ENCODE data around the gene INPP5J.

The INPP5J gene

DNA sequence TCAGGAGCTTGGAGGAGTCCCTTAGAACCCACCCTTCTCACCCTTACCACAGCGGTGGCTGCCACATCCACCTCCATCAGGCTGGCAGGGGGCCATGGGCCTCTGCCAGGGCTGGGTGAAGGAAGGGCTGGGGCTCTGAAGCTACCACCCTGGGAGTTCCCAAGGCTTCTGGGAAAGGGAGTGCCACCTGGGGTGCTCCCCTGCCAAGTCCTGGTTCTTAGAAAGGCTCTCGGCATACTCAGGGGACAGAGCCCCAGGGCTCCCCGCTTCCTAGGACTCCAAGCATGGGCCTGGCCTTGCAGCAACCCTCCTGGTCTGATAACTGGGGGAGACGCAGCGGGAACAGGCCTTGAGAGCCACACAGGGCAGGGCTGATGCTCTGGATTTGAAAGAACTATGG lies 18.0 kb downstream of the INPP5J start:
- TF ChIP-seq, protein P1, sequence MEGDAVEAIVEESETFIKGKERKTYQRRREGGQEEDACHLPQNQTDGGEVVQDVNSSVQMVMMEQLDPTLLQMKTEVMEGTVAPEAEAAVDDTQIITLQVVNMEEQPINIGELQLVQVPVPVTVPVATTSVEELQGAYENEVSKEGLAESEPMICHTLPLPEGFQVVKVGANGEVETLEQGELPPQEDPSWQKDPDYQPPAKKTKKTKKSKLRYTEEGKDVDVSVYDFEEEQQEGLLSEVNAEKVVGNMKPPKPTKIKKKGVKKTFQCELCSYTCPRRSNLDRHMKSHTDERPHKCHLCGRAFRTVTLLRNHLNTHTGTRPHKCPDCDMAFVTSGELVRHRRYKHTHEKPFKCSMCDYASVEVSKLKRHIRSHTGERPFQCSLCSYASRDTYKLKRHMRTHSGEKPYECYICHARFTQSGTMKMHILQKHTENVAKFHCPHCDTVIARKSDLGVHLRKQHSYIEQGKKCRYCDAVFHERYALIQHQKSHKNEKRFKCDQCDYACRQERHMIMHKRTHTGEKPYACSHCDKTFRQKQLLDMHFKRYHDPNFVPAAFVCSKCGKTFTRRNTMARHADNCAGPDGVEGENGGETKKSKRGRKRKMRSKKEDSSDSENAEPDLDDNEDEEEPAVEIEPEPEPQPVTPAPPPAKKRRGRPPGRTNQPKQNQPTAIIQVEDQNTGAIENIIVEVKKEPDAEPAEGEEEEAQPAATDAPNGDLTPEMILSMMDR (IDR thresholded peaks at IDR 0.05; ENCODE audit: low read depth, low read length): no peak
- no peak for TF ChIP-seq MYC (IDR thresholded peaks at IDR 0.05; ENCODE audit: low read depth, low read length)
- TF ChIP-seq POLR2A (IDR thresholded peaks at IDR 0.05; ENCODE audit: extremely low read depth, insufficient read length): no peak
- TF ChIP-seq, protein P2, sequence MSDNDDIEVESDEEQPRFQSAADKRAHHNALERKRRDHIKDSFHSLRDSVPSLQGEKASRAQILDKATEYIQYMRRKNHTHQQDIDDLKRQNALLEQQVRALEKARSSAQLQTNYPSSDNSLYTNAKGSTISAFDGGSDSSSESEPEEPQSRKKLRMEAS (IDR thresholded peaks at IDR 0.05; ENCODE audit: low read depth, low read length): no peak
- H3K4me3 ChIP-seq (ENCODE audit: low read depth, low read length): no peak overlapping the region
- DNase-seq (ENCODE audit: low read depth): no peak

DNA sequence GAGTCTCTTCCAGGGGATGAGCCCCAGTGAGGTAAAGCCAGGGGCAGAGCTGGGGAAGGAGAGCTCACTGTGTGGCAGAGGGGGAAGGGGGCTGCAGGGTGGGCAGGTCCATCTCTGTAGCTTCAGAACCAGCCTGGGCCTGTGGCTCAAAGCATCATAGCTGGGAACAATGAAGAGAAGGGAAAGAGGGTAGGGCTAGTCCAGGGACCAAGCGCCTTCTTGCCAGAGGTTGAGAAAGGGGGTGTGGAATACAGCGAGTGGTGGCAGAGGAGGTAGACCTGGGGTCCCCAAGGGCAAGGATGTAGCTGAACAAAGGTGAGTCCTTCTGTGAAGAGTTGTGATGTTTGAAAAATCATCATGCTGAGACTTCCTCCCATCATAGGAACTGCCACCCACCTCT lies 18.8 kb downstream of the INPP5J start:
- TF ChIP-seq MYC (IDR thresholded peaks at IDR 0.05; ENCODE audit: low read depth, low read length) (no peak), POLR2A (IDR thresholded peaks at IDR 0.05; ENCODE audit: extremely low read depth, insufficient read length) (no peak)
- TF ChIP-seq, protein P1 (IDR thresholded peaks at IDR 0.05; ENCODE audit: low read depth, low read length): no peak
- TF ChIP-seq, protein P2 (IDR thresholded peaks at IDR 0.05; ENCODE audit: low read depth, low read length): no peak
- no peak for DNase-seq (ENCODE audit: low read depth)
- no peak overlapping the region for H3K4me3 ChIP-seq (ENCODE audit: low read depth, low read length)

DNA sequence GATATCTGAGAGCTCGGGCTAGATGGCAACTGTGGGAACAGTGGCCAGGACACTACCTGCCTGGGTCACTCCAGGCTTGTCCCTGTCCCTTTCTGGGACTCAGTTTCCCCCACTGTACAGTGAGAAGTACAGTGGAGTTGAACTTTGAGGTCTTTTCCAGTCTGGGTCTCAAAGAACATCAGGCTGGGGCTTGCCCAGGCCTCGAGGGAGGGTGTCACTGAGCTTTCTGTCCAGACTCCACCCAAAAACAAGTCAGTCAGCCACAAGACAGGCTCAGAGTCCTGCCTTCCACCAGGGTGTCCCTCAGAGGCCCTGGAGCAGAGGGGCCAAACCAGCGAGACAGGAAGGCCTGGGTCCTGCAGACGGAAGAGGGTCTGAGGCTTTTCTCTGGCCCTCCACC lies 19.5 kb downstream of the INPP5J start:
- TF ChIP-seq MYC (IDR thresholded peaks at IDR 0.05; ENCODE audit: low read depth, low read length): no peak
- TF ChIP-seq, protein P1 (IDR thresholded peaks at IDR 0.05; ENCODE audit: low read depth, low read length): no peak
- TF ChIP-seq, protein P2 (IDR thresholded peaks at IDR 0.05; ENCODE audit: low read depth, low read length): no peak
- TF ChIP-seq POLR2A (IDR thresholded peaks at IDR 0.05; ENCODE audit: extremely low read depth, insufficient read length): no peak
- no peak for DNase-seq (ENCODE audit: low read depth)
- no peak overlapping the region for H3K4me3 ChIP-seq (ENCODE audit: low read depth, low read length)

DNA sequence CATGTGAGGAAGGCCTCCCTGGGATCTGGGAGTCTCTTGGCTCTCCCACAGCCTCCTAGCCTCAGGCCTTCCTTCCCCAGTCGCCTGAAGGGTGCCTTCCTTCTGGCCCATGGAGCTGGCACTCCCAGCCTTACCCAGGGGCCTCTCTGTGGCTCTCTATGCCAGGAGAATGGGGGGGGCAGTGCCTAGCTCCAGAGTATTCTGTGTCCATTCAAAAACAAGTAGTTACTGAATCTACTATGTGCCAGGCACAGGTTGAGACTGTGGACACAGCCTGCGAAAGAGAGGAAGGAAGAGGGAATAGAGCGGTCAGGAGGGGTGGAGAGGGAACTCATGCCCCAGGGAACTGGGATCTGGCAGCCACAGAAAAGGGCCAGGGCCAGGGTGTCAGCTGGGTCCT lies 20.3 kb downstream of the INPP5J start:
- no peak overlapping the region for H3K4me3 ChIP-seq (ENCODE audit: low read depth, low read length)
- DNase-seq (ENCODE audit: low read depth): no peak
- no peak for TF ChIP-seq MYC (IDR thresholded peaks at IDR 0.05; ENCODE audit: low read depth, low read length)
- TF ChIP-seq POLR2A (IDR thresholded peaks at IDR 0.05; ENCODE audit: extremely low read depth, insufficient read length): no peak
- TF ChIP-seq, protein P1 (IDR thresholded peaks at IDR 0.05; ENCODE audit: low read depth, low read length): no peak
- TF ChIP-seq, protein P2 (IDR thresholded peaks at IDR 0.05; ENCODE audit: low read depth, low read length): no peak

DNA sequence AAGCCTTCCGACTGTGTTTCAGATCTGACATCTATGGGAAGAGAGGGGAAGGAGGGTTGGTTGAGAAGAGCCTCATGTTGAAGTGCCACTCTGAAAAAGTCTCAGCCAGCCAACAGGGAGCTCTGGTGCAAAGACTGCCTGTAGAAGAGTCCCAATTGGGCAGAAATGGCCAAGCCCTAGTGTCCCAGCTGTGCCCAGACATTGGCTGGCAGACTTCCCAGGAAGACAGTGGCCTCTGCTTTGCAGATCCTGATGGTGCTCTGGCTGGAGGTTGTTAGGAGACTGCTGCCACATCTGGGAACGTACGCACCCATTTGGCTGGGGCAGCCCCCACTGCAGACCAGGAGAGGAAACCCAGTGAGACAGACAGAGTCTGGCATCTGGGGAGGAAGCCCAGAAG lies 20.8 kb downstream of the INPP5J start:
- TF ChIP-seq, protein P2 (IDR thresholded peaks at IDR 0.05; ENCODE audit: low read depth, low read length): no peak
- no peak for TF ChIP-seq MYC (IDR thresholded peaks at IDR 0.05; ENCODE audit: low read depth, low read length)
- TF ChIP-seq, protein P1 (IDR thresholded peaks at IDR 0.05; ENCODE audit: low read depth, low read length): no peak
- no peak overlapping the region for H3K4me3 ChIP-seq (ENCODE audit: low read depth, low read length)
- no peak for DNase-seq (ENCODE audit: low read depth)

DNA sequence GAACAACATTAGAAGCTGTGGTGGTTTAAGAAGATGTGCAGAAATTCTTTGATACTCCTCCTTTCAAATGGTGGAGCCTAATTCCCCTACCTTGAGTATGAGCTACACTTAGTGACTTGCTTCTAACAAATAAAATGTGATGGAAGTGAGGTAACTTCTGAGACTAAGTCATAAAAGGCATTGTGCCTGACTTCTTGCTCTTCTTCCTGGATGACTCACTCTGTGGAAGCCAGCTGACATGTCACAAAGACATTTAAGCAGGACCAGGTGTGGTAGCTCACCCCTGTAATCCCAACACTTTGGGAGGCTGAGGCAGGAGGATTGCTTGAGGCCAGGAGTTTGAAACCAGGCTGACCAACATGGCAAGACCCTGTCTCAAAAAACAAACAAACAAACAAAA lies 21.5 kb downstream of the INPP5J start:
- H3K4me3 ChIP-seq (ENCODE audit: low read depth, low read length): no peak overlapping the region
- DNase-seq (ENCODE audit: low read depth): peak; percentile 15
- TF ChIP-seq, protein P2 (IDR thresholded peaks at IDR 0.05; ENCODE audit: low read depth, low read length): no peak
- TF ChIP-seq, protein P1 (IDR thresholded peaks at IDR 0.05; ENCODE audit: low read depth, low read length): no peak
- no peak for TF ChIP-seq MYC (IDR thresholded peaks at IDR 0.05; ENCODE audit: low read depth, low read length)
- TF ChIP-seq POLR2A (IDR thresholded peaks at IDR 0.05; ENCODE audit: extremely low read depth, insufficient read length): no peak
